PC-3 (cell line): Measurements from ENCODE around the gene TFEB. TPM values are rescaled to one million over a fixed set of nuclear protein-coding genes. Genes with fewer than 3 reads are reported as not detected.
A peak's percentile ranks its signal among the peaks of the same experiment; 100 is the strongest.

Experiments
- ATAC-seq: fragments of 200-7000 bp; cut with Tn5 transposase; 2 replicates; pipeline ENCODE4 v1.9.1; 2020; ENCODE audit warnings: mild to moderate bottlenecking, moderate library complexity
- BruUV-seq: library from RNA; stranded (reverse); fragments of 400-500 nt; replicated peaks from 2 replicates; lab custom pipeline; 2021; lab: Mats Ljungman, UMichigan
- CTCF ChIA-PET: fragments of 300-600 bp; sonication (Branson Sonifier 250); formaldehyde crosslinking; loops from one replicate; lab custom pipeline; 2022; ENCODE audit warnings: antibody characterized with exemption; lab: Charles Lee
- POLR2A ChIA-PET: fragments of 300-600 bp; sonication (Branson Sonifier 250); formaldehyde crosslinking; loops from one replicate; lab custom pipeline; 2022; ENCODE audit warnings: antibody characterized with exemption; ENCODE audit not compliant: unreplicated experiment; lab: Charles Lee
- DNase-seq: peaks from one replicate; pipeline ENCODE4 v3.0.0-alpha.2; 2015
- H2AFZ ChIP-seq: fragments of 300-600 bp; sonication (generic); 2 replicates; pipeline ENCODE4 v1.6.0; 2016; ENCODE audit warnings: antibody characterized with exemption, low read length
- H3F3A ChIP-seq: fragments of 300-600 bp; sonication (generic); one replicate; pipeline ENCODE4 v1.6.0; 2017; ENCODE audit warnings: antibody characterized with exemption, low read length, control low read depth, mild to moderate bottlenecking; ENCODE audit not compliant: unreplicated experiment
- H3K27ac ChIP-seq: fragments of 300-600 bp; sonication (generic); 2 replicates; pipeline ENCODE4 v1.5.1; 2016; ENCODE audit warnings: mild to moderate bottlenecking, low read length
- H3K27me3 ChIP-seq: fragments of 300-600 bp; sonication (generic); 2 replicates; pipeline ENCODE4 v1.6.1; 2016; ENCODE audit warnings: low read length, mixed read lengths
- H3K36me3 ChIP-seq: fragments of 300-600 bp; sonication (generic); 2 replicates; pipeline ENCODE4 v1.6.1; 2016; ENCODE audit warnings: low read depth, mixed run types, low read length, mixed read lengths
- H3K4me1 ChIP-seq: fragments of 300-600 bp; sonication (generic); 2 replicates; pipeline ENCODE4 v1.5.1; 2016; ENCODE audit warnings: low read length; ENCODE audit not compliant: insufficient read depth
- H3K4me2 ChIP-seq: fragments of 300-600 bp; sonication (generic); 2 replicates; pipeline ENCODE4 v1.6.0; 2016; ENCODE audit warnings: low read length
- H3K4me3 ChIP-seq: fragments of 300-600 bp; sonication (generic); 2 replicates; pipeline ENCODE4 v1.5.1; 2016; ENCODE audit warnings: mild to moderate bottlenecking, low read length, mixed read lengths
- H3K79me2 ChIP-seq: fragments of 300-600 bp; sonication (generic); 2 replicates; pipeline ENCODE4 v1.6.1; 2017; ENCODE audit warnings: low read length, mixed read lengths
- H3K9ac ChIP-seq: fragments of 300-600 bp; sonication (generic); 2 replicates; pipeline ENCODE4 v1.6.0; 2016; ENCODE audit warnings: mild to moderate bottlenecking, low read length
- H3K9me2 ChIP-seq: fragments of 300-600 bp; sonication (generic); replicated peaks from 2 replicates; pipeline ENCODE4 v1.6.1; 2016; ENCODE audit warnings: mixed run types, low read length, mixed read lengths
- H3K9me3 ChIP-seq: fragments of 300-600 bp; sonication (generic); 2 replicates; pipeline ENCODE4 v1.6.1; 2016; ENCODE audit warnings: low read length, mixed read lengths
- H4K20me1 ChIP-seq: fragments of 300-600 bp; sonication (generic); 2 replicates; pipeline ENCODE4 v1.6.1; 2016; ENCODE audit warnings: low read length, mixed read lengths
- EZH2 ChIP-seq: fragments of 300-600 bp; sonication (generic); IDR thresholded peaks from one replicate; pipeline ENCODE4 v1.6.1; 2017; ENCODE audit warnings: antibody characterized with exemption, mild to moderate bottlenecking, low read length; ENCODE audit not compliant: unreplicated experiment
- EZH2phosphoT487 ChIP-seq: fragments of 300-600 bp; sonication (generic); IDR thresholded peaks from 2 replicates; pipeline ENCODE4 v1.6.1; 2018; ENCODE audit warnings: mild to moderate bottlenecking, antibody characterized with exemption, low read length, borderline replicate concordance
- intact Hi-C: fragments of 100-400 bp; cut with micrococcal nuclease; formaldehyde crosslinking; loops from 2 replicates; pipeline ENCODE4 v1.9.0; 2023
- total RNA-seq: library from RNA; depleted of rRNA; stranded (reverse); fragments of >200 nt; gene quantifications from 2 replicates; pipeline ENCODE4 v1.2.3, GENCODE V29; 2014
- TF ChIP-seq, protein P1 (sequence below): fragments of 300-600 bp; sonication (generic); conservative IDR thresholded peaks from 2 replicates; pipeline ENCODE4 v1.5.1; 2017; ENCODE audit warnings: antibody characterized with exemption, low read depth, mild to moderate bottlenecking, low read length

Gene TFEB
- total RNA-seq, 1 experiment from 2014 or later = 4.2 TPM

GRCh38 chr6:41733707-41734665 lies 1.4 kb downstream of the TFEB start:
- H3K4me3 ChIP-seq = peak overlapping the region; percentile 71
- peak overlapping the region; percentile 85 for H2AFZ ChIP-seq
- H3F3A ChIP-seq = no peaks in the 10 kb centered on the region
- H4K20me1 ChIP-seq = no peaks in the 10 kb centered on the region
- H3K4me1 ChIP-seq = peaks cover 11% of the 10 kb centered on the region; the same call in 1 of the 2 replicates
- H3K79me2 ChIP-seq = no peaks in the 10 kb centered on the region
- H3K9ac ChIP-seq = no peak overlapping the region
- intact Hi-C loops = loop anchor here (2.0 kb wide), 1 partner anchor 53 kb away; the partner anchor contains the start of gene TOMM6
- no peaks in the 10 kb centered on the region for H3K36me3 ChIP-seq
- H3K9me2 ChIP-seq = no peaks in the 10 kb centered on the region
- DNase-seq (peak; percentile 54), ATAC-seq (peak; percentile 68)
- BruUV-seq = no TSS peak
- H3K4me2 ChIP-seq = peak overlapping the region; percentile 76
- H3K27ac ChIP-seq = no peak overlapping the region
- no peaks in the 10 kb centered on the region for H3K9me3 ChIP-seq
- CTCF ChIA-PET = interaction anchor here (0.7 to 1.2 kb wide), 2 partner anchors 53 to 54 kb away, joined by 3 to 4 read pairs; partner anchors contain the start of gene TOMM6
- no peaks in the 10 kb centered on the region for H3K27me3 ChIP-seq
- POLR2A ChIA-PET = interaction anchor here (0.6 kb wide), 2 partner anchors 39 to 190 kb away, joined by 5 to 7 read pairs; no protein-coding TSS in a partner anchor
- TF ChIP-seq EZH2phosphoT487 = no peak
- TF ChIP-seq EZH2 = no peak
- TF ChIP-seq, protein P1, sequence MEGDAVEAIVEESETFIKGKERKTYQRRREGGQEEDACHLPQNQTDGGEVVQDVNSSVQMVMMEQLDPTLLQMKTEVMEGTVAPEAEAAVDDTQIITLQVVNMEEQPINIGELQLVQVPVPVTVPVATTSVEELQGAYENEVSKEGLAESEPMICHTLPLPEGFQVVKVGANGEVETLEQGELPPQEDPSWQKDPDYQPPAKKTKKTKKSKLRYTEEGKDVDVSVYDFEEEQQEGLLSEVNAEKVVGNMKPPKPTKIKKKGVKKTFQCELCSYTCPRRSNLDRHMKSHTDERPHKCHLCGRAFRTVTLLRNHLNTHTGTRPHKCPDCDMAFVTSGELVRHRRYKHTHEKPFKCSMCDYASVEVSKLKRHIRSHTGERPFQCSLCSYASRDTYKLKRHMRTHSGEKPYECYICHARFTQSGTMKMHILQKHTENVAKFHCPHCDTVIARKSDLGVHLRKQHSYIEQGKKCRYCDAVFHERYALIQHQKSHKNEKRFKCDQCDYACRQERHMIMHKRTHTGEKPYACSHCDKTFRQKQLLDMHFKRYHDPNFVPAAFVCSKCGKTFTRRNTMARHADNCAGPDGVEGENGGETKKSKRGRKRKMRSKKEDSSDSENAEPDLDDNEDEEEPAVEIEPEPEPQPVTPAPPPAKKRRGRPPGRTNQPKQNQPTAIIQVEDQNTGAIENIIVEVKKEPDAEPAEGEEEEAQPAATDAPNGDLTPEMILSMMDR = no peak

- H3K9me3 ChIP-seq = no peaks in the 10 kb centered on the region
- intact Hi-C loops = no loop called here
- H3K27ac ChIP-seq = no peak overlapping the region
- no TSS peak for BruUV-seq
- H3K27me3 ChIP-seq = no peaks in the 10 kb centered on the region
- H3K79me2 ChIP-seq = no peaks in the 10 kb centered on the region
- H3K4me2 ChIP-seq = peak overlapping the region; percentile 76
- H3K4me1 ChIP-seq = peaks cover 11% of the 10 kb centered on the region; the same call in 1 of the 2 replicates
- no peak for ATAC-seq
- H2AFZ ChIP-seq = peak overlapping the region; percentile 67
- TF ChIP-seq EZH2phosphoT487 (no peak), EZH2 (no peak)
- TF ChIP-seq, protein P1 = no peak
- ChIA-PET CTCF (interaction anchor here (1.2 kb wide), 1 partner anchor 53 kb away, joined by 4 read pairs; no protein-coding TSS in a partner anchor), POLR2A (interaction anchor here (0.6 kb wide), 1 partner anchor 39 kb away, joined by 5 read pairs; no protein-coding TSS in a partner anchor)
- H3F3A ChIP-seq = no peaks in the 10 kb centered on the region
- H3K9ac ChIP-seq = no peak overlapping the region
- no peaks in the 10 kb centered on the region for H3K36me3 ChIP-seq
- H3K9me2 ChIP-seq = no peaks in the 10 kb centered on the region
- H3K4me3 ChIP-seq = peak overlapping the region; percentile 71; the same call in 1 of the 2 replicates
- no peaks in the 10 kb centered on the region for H4K20me1 ChIP-seq
- DNase-seq = no peak
These were observed 2.1 kb downstream of the TFEB start for GRCh38 chr6:41733360-41733706.
